Fibroblast of the aortic adventitia (primary cell): ENCODE results near the gene C12orf42. TPM values are rescaled to one million over a fixed set of nuclear protein-coding genes. Genes with fewer than 3 reads are reported as not detected.

Experiments
- DNase-seq: peaks from one replicate; pipeline ENCODE4 v3.0.0-alpha.2; 2010; ENCODE audit warnings: low read depth
- H3K4me3 ChIP-seq: 2 replicates; pipeline ENCODE4 v1.5.1; 2011; ENCODE audit warnings: low read depth, mild to moderate bottlenecking, control low read depth, low read length, moderate library complexity
- CTCF ChIP-seq: IDR thresholded peaks from 2 replicates; pipeline ENCODE4 v1.5.1; 2011; ENCODE audit warnings: mild to moderate bottlenecking, low read length, control low read depth, inconsistent platforms; ENCODE audit not compliant: insufficient read depth
- total RNA-seq: library from RNA; depleted of rRNA; stranded (reverse); fragments of >200 nt; gene quantifications from 2 replicates; pipeline ENCODE4 v1.2.3, GENCODE V29; 2012; ENCODE audit warnings: low replicate concordance

Gene C12orf42
- total RNA-seq, 1 donor = not detected

GRCh38 chr12:103379670-103380069, 116.1 kb downstream of the C12orf42 start:
- no peak for DNase-seq
- TF ChIP-seq CTCF = no peak
- no peak overlapping the region for H3K4me3 ChIP-seq

- H3K4me3 ChIP-seq = no peak overlapping the region
- TF ChIP-seq CTCF = no peak
- no peak for DNase-seq
Measured at GRCh38 chr12:103373088-103373523, 122.7 kb downstream of the C12orf42 start.

- DNase-seq = no peak
- no peak overlapping the region for H3K4me3 ChIP-seq
- TF ChIP-seq CTCF = no peak
Measured at GRCh38 chr12:103369929-103370328, 125.8 kb downstream of the C12orf42 start.

GRCh38 chr12:103368167-103368566, 127.6 kb downstream of the C12orf42 start:
- no peak overlapping the region for H3K4me3 ChIP-seq
- no peak for TF ChIP-seq CTCF

GRCh38 chr12:103354403-103354802, 141.4 kb downstream of the C12orf42 start:
- no peak for DNase-seq
- H3K4me3 ChIP-seq = no peak overlapping the region
- TF ChIP-seq CTCF = no peak

More at GRCh38 chr12:103368167-103368566, 127.6 kb downstream of the C12orf42 start:
- no peak for DNase-seq

GRCh38 chr12:103353913-103354312, 141.9 kb downstream of the C12orf42 start:
- no peak for TF ChIP-seq CTCF
- no peak overlapping the region for H3K4me3 ChIP-seq
- no peak for DNase-seq

- no peak overlapping the region for H3K4me3 ChIP-seq
- DNase-seq = no peak
- no peak for TF ChIP-seq CTCF
Measured at GRCh38 chr12:103350116-103350515, 145.7 kb downstream of the C12orf42 start.
